Parathyroid adenoma (tissue), 2 donors: ENCODE results near the gene LGI2.
A peak's percentile ranks its signal among the peaks of the same experiment; 100 is the strongest.

ENCODE experiments used
- H2AFZ ChIP-seq: fragments of 300-600 bp; sonication (generic); one replicate; pipeline ENCODE4 v1.7.0; 2017; ENCODE audit warnings: antibody characterized with exemption, mild to moderate bottlenecking
- H3K27ac ChIP-seq: fragments of 300-600 bp; sonication (generic); one replicate; pipeline ENCODE4 v1.7.0; 2017
- H3K27me3 ChIP-seq: fragments of 300-600 bp; sonication (generic); one replicate; pipeline ENCODE4 v1.7.0; 2017; ENCODE audit warnings: low read length; ENCODE audit not compliant: control insufficient read depth, insufficient read depth
- H3K36me3 ChIP-seq: fragments of 300-600 bp; sonication (generic); one replicate; pipeline ENCODE4 v1.7.0; 2017; ENCODE audit warnings: low read length; ENCODE audit not compliant: control insufficient read depth, insufficient read depth
- H3K4me1 ChIP-seq: fragments of 300-600 bp; sonication (generic); one replicate; pipeline ENCODE4 v1.7.0; 2017; ENCODE audit warnings: control low read depth
- H3K4me2 ChIP-seq: fragments of 300-600 bp; sonication (generic); one replicate; pipeline ENCODE4 v1.7.0; 2017; ENCODE audit warnings: low read length
- H3K4me3 ChIP-seq: fragments of 300-600 bp; sonication (generic); one replicate; pipeline ENCODE4 v1.7.0; 2017; ENCODE audit warnings: low read depth, low read length
- H3K79me2 ChIP-seq: fragments of 300-600 bp; sonication (generic); one replicate; pipeline ENCODE4 v1.7.0; 2017; ENCODE audit warnings: control low read depth
- H3K9ac ChIP-seq: fragments of 300-600 bp; sonication (generic); one replicate; pipeline ENCODE4 v1.7.0; 2017; ENCODE audit warnings: mild to moderate bottlenecking
- H3K9me3 ChIP-seq: fragments of 300-600 bp; sonication (generic); one replicate; pipeline ENCODE4 v1.7.0; 2017; ENCODE audit warnings: low read length; ENCODE audit not compliant: control insufficient read depth
- CTCF ChIP-seq: fragments of 300-600 bp; sonication (generic); IDR thresholded peaks from one replicate; pipeline ENCODE4 v1.7.0; 2017; ENCODE audit warnings: antibody characterized with exemption, mild to moderate bottlenecking
- donor health status: primary hyperparathyroidism.

The LGI2 gene

GRCh38 chr4:25028851-25029250, 1.9 kb downstream of the LGI2 start:
- H2AFZ ChIP-seq, result no peak overlapping the region
- H3K27ac ChIP-seq, result peak overlapping the region; percentile 91
- TF ChIP-seq CTCF, result no peak
- H3K9ac ChIP-seq, result no peak overlapping the region
- no peaks in the 10 kb centered on the region for H3K9me3 ChIP-seq
- H3K4me2 ChIP-seq, result peak overlapping the region; percentile 75
- no peaks in the 10 kb centered on the region for H3K27me3 ChIP-seq
- peak overlapping the region; percentile 59 for H3K4me3 ChIP-seq
- H3K4me1 ChIP-seq, result peaks cover 11% of the 10 kb centered on the region
- H3K36me3 ChIP-seq, result no peaks in the 10 kb centered on the region
- peaks cover 8% of the 10 kb centered on the region for H3K79me2 ChIP-seq

- Histone ChIP-seq H3K79me2 (peaks cover 5% of the 10 kb centered on the region), H3K9ac (no peak overlapping the region), H3K4me3 (no peak overlapping the region), H3K27ac (peak overlapping the region; percentile 64), H2AFZ (no peak overlapping the region), H3K4me2 (no peak overlapping the region), H3K4me1 (peaks cover 27% of the 10 kb centered on the region), H3K36me3 (no peaks in the 10 kb centered on the region), H3K27me3 (no peaks in the 10 kb centered on the region), H3K9me3 (no peaks in the 10 kb centered on the region)
- no peak for TF ChIP-seq CTCF
Observed at GRCh38 chr4:25022766-25023165, 8.0 kb downstream of the LGI2 start.

- no peak overlapping the region for H2AFZ ChIP-seq
- H3K4me1 ChIP-seq, result peaks cover 20% of the 10 kb centered on the region
- peak overlapping the region; percentile 64 for H3K27ac ChIP-seq
- peak overlapping the region; percentile 58 for H3K4me2 ChIP-seq
- H3K36me3 ChIP-seq, result no peaks in the 10 kb centered on the region
- TF ChIP-seq CTCF, result no peak
- H3K27me3 ChIP-seq, result no peaks in the 10 kb centered on the region
- H3K4me3 ChIP-seq, result peak overlapping the region; percentile 40
- peaks cover 2% of the 10 kb centered on the region for H3K79me2 ChIP-seq
- H3K9ac ChIP-seq, result no peak overlapping the region
- H3K9me3 ChIP-seq, result no peaks in the 10 kb centered on the region
Observed at GRCh38 chr4:25021216-25021615, 9.5 kb downstream of the LGI2 start.

- no peaks in the 10 kb centered on the region for H3K9me3 ChIP-seq
- TF ChIP-seq CTCF, result no peak
- H3K4me3 ChIP-seq, result peak overlapping the region; percentile 40
- H3K4me2 ChIP-seq, result peak overlapping the region; percentile 36
- peaks cover 20% of the 10 kb centered on the region for H3K4me1 ChIP-seq
- H3K27me3 ChIP-seq, result no peaks in the 10 kb centered on the region
- H3K27ac ChIP-seq, result peak overlapping the region; percentile 64
- peaks cover 2% of the 10 kb centered on the region for H3K79me2 ChIP-seq
- no peak overlapping the region for H3K9ac ChIP-seq
- H2AFZ ChIP-seq, result no peak overlapping the region
- H3K36me3 ChIP-seq, result no peaks in the 10 kb centered on the region
Observed at GRCh38 chr4:25020236-25020635, 10.5 kb downstream of the LGI2 start.

GRCh38 chr4:25019501-25019900, 11.2 kb downstream of the LGI2 start:
- Histone ChIP-seq H2AFZ (no peak overlapping the region), H3K4me3 (no peak overlapping the region), H3K4me2 (peak overlapping the region; percentile 36), H3K36me3 (no peaks in the 10 kb centered on the region), H3K27ac (peak overlapping the region; percentile 64), H3K27me3 (no peaks in the 10 kb centered on the region), H3K4me1 (peaks cover 25% of the 10 kb centered on the region), H3K9me3 (no peaks in the 10 kb centered on the region), H3K9ac (no peak overlapping the region), H3K79me2 (peaks cover 2% of the 10 kb centered on the region)
- no peak for TF ChIP-seq CTCF
